Transverse colon (tissue), 4 donors: ENCODE measurements around the gene ATG2B. TPM values are rescaled to one million over a fixed set of nuclear protein-coding genes. Genes with fewer than 3 reads are reported as not detected.

ENCODE experiments used
- DNase-seq: peaks from one replicate; pipeline ENCODE4 v3.0.0-alpha.2; 2019
- H3K27ac ChIP-seq, 4 donors: fragments of 200-600 bp; sonication (generic); 2 replicates each; pipeline ENCODE4 v1.5.1; 2016 to 2018; ENCODE audit warnings: inconsistent platforms in 4 of 4
- H3K27me3 ChIP-seq: fragments of 200-600 bp; sonication (generic); 2 replicates; pipeline ENCODE4 v1.5.1; 2017; ENCODE audit warnings: inconsistent platforms
- H3K36me3 ChIP-seq, 4 donors: fragments of 200-600 bp; sonication (generic); 2 replicates each; pipeline ENCODE4 v1.5.1; 2017 to 2019; ENCODE audit warnings: inconsistent platforms in 4 of 4
- H3K4me1 ChIP-seq, 4 donors: fragments of 200-600 bp; sonication (generic); 2 replicates each; pipeline ENCODE4 v1.5.1; 2017 to 2020; ENCODE audit warnings: inconsistent platforms in 4 of 4
- H3K4me3 ChIP-seq, 4 donors: fragments of 200-600 bp; sonication (generic); 1 replicate in 1 of 4; 2 replicates in 3 of 4; pipeline versions ENCODE4 v1.5.1 to v1.6.1; 2017 to 2019; ENCODE audit warnings: inconsistent platforms in 4 of 4
- H3K9me3 ChIP-seq, 2 donors: fragments of 200-600 bp; sonication (generic); 2 replicates each; pipeline ENCODE4 v1.5.1; 2017 to 2019; ENCODE audit warnings: inconsistent platforms in 2 of 2
- CTCF ChIP-seq, 5 experiments: fragments of 200-600 bp in 3 of 5; fragments of 450-650 bp in 2 of 5; sonication (generic) in 3 of 5; IDR thresholded peaks; 1 replicate in 2 of 5; 2 replicates in 3 of 5; pipeline ENCODE4 v1.5.1; 2016 to 2017; ENCODE audit warnings: antibody characterized with exemption in 5 of 5, inconsistent platforms in 3 of 5, mild to moderate bottlenecking in 2 of 5, moderate library complexity in 1 of 5
- EP300 ChIP-seq: sonication (generic); formaldehyde crosslinking; IDR thresholded peaks from one replicate; pipeline ENCODE4 v1.6.1; 2017; ENCODE audit warnings: antibody characterized with exemption, low read depth
- POLR2A ChIP-seq: fragments of 450-650 bp; IDR thresholded peaks from one replicate; pipeline ENCODE4 v1.6.1; 2016; ENCODE audit warnings: antibody characterized with exemption, mild to moderate bottlenecking, moderate library complexity
- POLR2AphosphoS5 ChIP-seq, 3 donors: sonication (generic); formaldehyde crosslinking; IDR thresholded peaks; one replicate each; pipeline ENCODE4 v1.6.1; 2016; ENCODE audit warnings: antibody characterized with exemption in 3 of 3
- WGBS, 2 donors: methylation state at CpG; one replicate each; pipeline ENCODE4 v1.1.5; 2018; ENCODE audit warnings: low coverage in 1 of 2; 5-methylcytosine and 5-hydroxymethylcytosine counted together
- in situ Hi-C, 4 donors: fragments of 200-750 bp; cut with MboI; loops; one replicate each; pipeline versions ENCODE4 v1.15.0 to v1.15.1; 2017; ENCODE audit warnings: low sequenced_read_pairs in 3 of 4, low pct_ligation_motif_present in 1 of 4, low pct_unique_long_range_greater_than_20kb in 1 of 4
- intact Hi-C: fragments of 100-400 bp; cut with DNase I; formaldehyde crosslinking; loops from one replicate; pipeline ENCODE4 v1.15.1; 2023; ENCODE audit warnings: low total_unique reads
- total RNA-seq, 4 donors: library from RNA; depleted of rRNA; stranded (reverse); fragments of >200 nt; gene quantifications; one replicate each; pipeline ENCODE4 v1.1.0, GENCODE V29; 2016

Gene ATG2B
- total RNA-seq, 4 donors from 2014 or later: 30.7 to 47.5 (median 42.7) TPM

GRCh38 chr14:96294246-96294645 lies 68.9 kb downstream of the ATG2B start:
- no peak for TF ChIP-seq CTCF (IDR thresholded peaks at IDR 0.05)
- no peak for TF ChIP-seq POLR2A
- TF ChIP-seq POLR2AphosphoS5 (IDR thresholded peaks at IDR 0.05): no peak
- TF ChIP-seq EP300: no peak
- Histone ChIP-seq H3K36me3 (peaks cover 0 to 33% (median 11%) of the 10 kb centered on the region in 4 donors), H3K27me3 (no peaks in the 10 kb centered on the region), H3K9me3 (no peaks in the 10 kb centered on the region), H3K27ac (no peak overlapping the region), H3K4me1 (no peaks in the 10 kb centered on the region), H3K4me3 (no peak overlapping the region)
- DNase-seq: no peak
- in situ Hi-C loops (loop anchor here in 3 of 4 donors (10.0 to 25.0 kb wide), 2 partner anchors 121 to 282 kb away; no protein-coding TSS in a partner anchor), intact Hi-C loops (loop anchor here (10.0 kb wide), 1 partner anchor 131 kb away; no protein-coding TSS in a partner anchor)
- WGBS, 2 donors: 89% methylated on average over 7 of the region's 7 CpGs

GRCh38 chr14:96287856-96288255 lies 75.3 kb downstream of the ATG2B start:
- in situ Hi-C loops: loop anchor here in 1 of 4 donors (25.0 kb wide), 1 partner anchor 276 kb away; no protein-coding TSS in a partner anchor
- H3K4me3 ChIP-seq: no peak overlapping the region
- DNase-seq: no peak

GRCh38 chr14:96286251-96286650 lies 76.9 kb downstream of the ATG2B start:
- Histone ChIP-seq H3K27me3 (no peaks in the 10 kb centered on the region), H3K9me3 (no peaks in the 10 kb centered on the region), H3K4me3 (no peak overlapping the region), H3K36me3 (peaks cover 0 to 34% (median 12%) of the 10 kb centered on the region in 4 donors), H3K4me1 (no peaks in the 10 kb centered on the region), H3K27ac (peak overlapping the region in 2 of 4 donors; percentile 55 to 66)
- WGBS, 2 donors: 83 to 90% methylated on average over 1 of the region's 1 CpG
- intact Hi-C loops: no loop called here
- in situ Hi-C loops: loop anchor here in 1 of 4 donors (25.0 kb wide), 1 partner anchor 274 kb away; no protein-coding TSS in a partner anchor
- TF ChIP-seq EP300 (no peak), POLR2A (no peak), CTCF (IDR thresholded peaks at IDR 0.05) (no peak), POLR2AphosphoS5 (IDR thresholded peaks at IDR 0.05) (no peak)
- DNase-seq: no peak

More at GRCh38 chr14:96287856-96288255, 75.3 kb downstream of the ATG2B start:
- H3K27me3 ChIP-seq: no peaks in the 10 kb centered on the region
- peaks cover 0 to 37% (median 17%) of the 10 kb centered on the region in 4 donors for H3K36me3 ChIP-seq
- 100% methylated on average over 1 of the region's 1 CpG for WGBS, 2 donors
- no peaks in the 10 kb centered on the region for H3K9me3 ChIP-seq
- H3K27ac ChIP-seq: no peak overlapping the region
- TF ChIP-seq EP300: no peak
- no peak for TF ChIP-seq POLR2AphosphoS5 (IDR thresholded peaks at IDR 0.05)
- no peak for TF ChIP-seq CTCF (IDR thresholded peaks at IDR 0.05)
- TF ChIP-seq POLR2A: no peak
- intact Hi-C loops: no loop called here
- no peaks in the 10 kb centered on the region for H3K4me1 ChIP-seq

GRCh38 chr14:96285667-96286066 lies 77.5 kb downstream of the ATG2B start:
- Histone ChIP-seq H3K4me3 (no peak overlapping the region), H3K27me3 (no peaks in the 10 kb centered on the region), H3K4me1 (no peaks in the 10 kb centered on the region), H3K36me3 (peaks cover 0 to 28% (median 10%) of the 10 kb centered on the region in 4 donors), H3K9me3 (no peaks in the 10 kb centered on the region), H3K27ac (peak overlapping the region in 3 of 4 donors; percentile 16 to 66 (median 55))
- 81 to 90% methylated on average over 15 to 17 of the region's 17 CpGs for WGBS, 2 donors
- no peak for DNase-seq
- in situ Hi-C loops (loop anchor here in 1 of 4 donors (25.0 kb wide), 1 partner anchor 273 kb away; no protein-coding TSS in a partner anchor), intact Hi-C loops (no loop called here)
- no peak for TF ChIP-seq CTCF (IDR thresholded peaks at IDR 0.05)
- peak; percentile 39 to 68 (median 41) for TF ChIP-seq POLR2AphosphoS5 (IDR thresholded peaks at IDR 0.05)
- TF ChIP-seq POLR2A: no peak
- peak; percentile 42 for TF ChIP-seq EP300
